Measurements from ENCODE around the gene BEST4. TPM values are rescaled to one million over a fixed set of nuclear protein-coding genes. Genes with fewer than 3 reads are reported as not detected.
A peak's percentile ranks its signal among the peaks of the same experiment; 100 is the strongest.
"Not testable (repeated sequence)": the region's sequence is repeated elsewhere in the genome, so short reads cannot be mapped to it uniquely, and the experiment has no call there.

Gene BEST4
- total and polyA plus RNA-seq, 2 experiments from 2014 or later, result 0.98 to 1.4 TPM

- H3K4me3 ChIP-seq, result peak overlapping the region; percentile 16
- peaks cover 22% of the 10 kb centered on the region for H3K4me1 ChIP-seq (ENCODE audit: low read depth)
- H3K27me3 ChIP-seq, result no peaks in the 10 kb centered on the region
- TF ChIP-seq CTCF (IDR thresholded peaks at IDR 0.05; ENCODE audit: low read depth, low read length), result no peak
- H3K36me3 ChIP-seq, result no peaks in the 10 kb centered on the region
- no peak for DNase-seq (ENCODE audit: low read depth in 1 of 2, low spot score in 1 of 2)
- no peak overlapping the region for H3K27ac ChIP-seq
- H3K9me3 ChIP-seq (ENCODE audit: low read depth), result no peaks in the 10 kb centered on the region
These were observed 25.0 kb upstream of the BEST4 start for GRCh38 chr1:44812822-44813543.

DNA sequence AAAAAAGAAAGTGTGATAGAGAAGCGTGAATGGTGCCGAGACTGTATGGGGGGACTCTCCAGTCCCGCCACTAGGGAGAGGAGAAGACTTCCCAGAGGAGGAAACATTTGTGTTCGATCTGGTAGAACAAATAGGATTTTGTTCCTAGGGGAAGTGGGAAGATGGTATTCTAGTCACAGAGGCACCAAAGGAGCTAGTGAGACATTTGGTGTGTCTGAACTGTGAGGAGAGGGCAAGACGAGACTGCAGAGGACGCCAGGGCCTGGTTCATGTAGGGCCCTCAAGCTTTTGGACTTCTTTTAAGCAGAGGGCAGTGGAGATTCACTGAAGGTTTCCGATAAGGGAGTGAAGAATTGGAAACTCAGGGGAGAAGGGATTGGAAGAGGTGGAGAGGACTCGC is 23.3 kb upstream of the BEST4 start:
- no peaks in the 10 kb centered on the region for H3K36me3 ChIP-seq
- peak overlapping the region; percentile 53 for H3K27ac ChIP-seq

GRCh38 chr1:44810762-44811105 is 22.8 kb upstream of the BEST4 start:
- H3K9me3 ChIP-seq (ENCODE audit: low read depth); H3K27me3 ChIP-seq; H3K4me3 ChIP-seq; DNase-seq (ENCODE audit: low read depth in 1 of 2, low spot score in 1 of 2); H3K36me3 ChIP-seq; H3K27ac ChIP-seq: not testable (repeated sequence)
- H3K4me1 ChIP-seq (ENCODE audit: low read depth), result peaks cover 32% of the 10 kb centered on the region

More for the DNA sequence above, 23.3 kb upstream of the BEST4 start:
- Histone ChIP-seq H3K4me1 (ENCODE audit: low read depth) (peaks cover 32% of the 10 kb centered on the region), H3K9me3 (ENCODE audit: low read depth) (no peaks in the 10 kb centered on the region), H3K27me3 (no peaks in the 10 kb centered on the region), H3K4me3 (no peak overlapping the region)
- TF ChIP-seq CTCF (IDR thresholded peaks at IDR 0.05; ENCODE audit: low read depth, low read length), result no peak
- no peak for DNase-seq (ENCODE audit: low read depth in 1 of 2, low spot score in 1 of 2)

DNA sequence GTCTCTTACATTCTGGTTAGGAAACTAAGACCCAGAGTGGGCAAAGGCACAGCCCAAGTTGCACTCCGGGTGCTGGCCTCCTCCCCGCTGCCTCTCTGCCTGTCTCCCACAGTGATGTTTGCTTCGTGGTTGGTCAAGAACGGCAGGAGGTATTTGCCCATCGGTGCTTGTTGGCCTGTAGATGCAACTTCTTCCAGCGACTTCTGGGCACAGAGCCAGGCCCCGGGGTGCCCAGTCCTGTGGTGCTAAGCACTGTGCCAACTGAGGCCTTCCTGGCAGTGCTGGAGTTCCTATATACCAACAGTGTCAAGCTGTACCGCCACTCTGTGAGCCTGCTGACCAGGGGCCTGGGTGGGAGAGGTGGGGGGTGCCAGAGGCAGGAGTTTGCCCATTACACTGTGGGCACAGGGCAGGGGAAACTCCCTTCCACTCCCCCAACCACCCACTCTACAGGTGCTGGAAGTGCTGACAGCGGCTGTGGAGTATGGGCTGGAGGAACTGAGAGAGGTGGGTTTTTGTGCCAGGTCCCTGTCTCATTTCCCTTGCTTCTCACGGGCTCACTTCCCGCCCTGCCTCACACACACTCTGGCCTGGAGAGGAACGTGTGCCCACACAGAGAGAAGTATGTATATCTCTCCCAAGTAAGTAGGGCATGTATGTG is 22.3 kb upstream of the BEST4 start:
- H3K9me3 ChIP-seq (ENCODE audit: low read depth), result no peaks in the 10 kb centered on the region
- no peak overlapping the region for H3K27ac ChIP-seq
- no peaks in the 10 kb centered on the region for H3K27me3 ChIP-seq
- no peak overlapping the region for H3K4me3 ChIP-seq
- H3K4me1 ChIP-seq (ENCODE audit: low read depth), result peaks cover 32% of the 10 kb centered on the region
- peaks cover 6% of the 10 kb centered on the region for H3K36me3 ChIP-seq
- no peak for TF ChIP-seq CTCF (IDR thresholded peaks at IDR 0.05; ENCODE audit: low read depth, low read length)
- peak in 1 of 2 donors; percentile 64 for DNase-seq (ENCODE audit: low read depth in 1 of 2, low spot score in 1 of 2)

GRCh38 chr1:44808938-44809917 is 21.3 kb upstream of the BEST4 start:
- TF ChIP-seq CTCF (IDR thresholded peaks at IDR 0.05; ENCODE audit: low read depth, low read length), result peak; percentile 32
- peak overlapping the region; percentile 87 for H3K27ac ChIP-seq

More at GRCh38 chr1:44808938-44809917, 21.3 kb upstream of the BEST4 start:
- Histone ChIP-seq H3K4me1 (ENCODE audit: low read depth) (peaks cover 32% of the 10 kb centered on the region), H3K36me3 (peaks cover 6% of the 10 kb centered on the region), H3K27me3 (no peaks in the 10 kb centered on the region), H3K4me3 (no peak overlapping the region), H3K9me3 (ENCODE audit: low read depth) (no peaks in the 10 kb centered on the region)
- DNase-seq (ENCODE audit: low read depth in 1 of 2, low spot score in 1 of 2), result peak in 1 of 2 donors; percentile 88
